HCT116 (cell line): ENCODE measurements around the gene FOXB2. TPM values are rescaled to one million over a fixed set of nuclear protein-coding genes. Genes with fewer than 3 reads are reported as not detected.

ENCODE experiments used
- ATAC-seq: fragments of 200-7000 bp; cut with Tn5 transposase; 2 replicates; pipeline ENCODE4 v1.9.1; 2020; ENCODE audit warnings: mild to moderate bottlenecking, moderate library complexity
- BruUV-seq: library from RNA; stranded (reverse); fragments of 400-500 nt; replicated peaks from 2 replicates; lab custom pipeline; 2021; lab: Mats Ljungman, UMichigan
- CTCF ChIA-PET: fragments of 300-600 bp; sonication (Branson Sonifier 250); formaldehyde crosslinking; loops from one replicate; lab custom pipeline; 2021; ENCODE audit warnings: antibody characterized with exemption; lab: Charles Lee
- POLR2A ChIA-PET: fragments of 300-600, 350-600 bp; sonication (Branson Sonifier 250); formaldehyde crosslinking; loops from one replicate; lab custom pipeline; 2021; ENCODE audit warnings: antibody characterized with exemption; lab: Charles Lee
- RAD21 ChIA-PET, 2 experiments: fragments of 300-600 bp; sonication (Branson Sonifier 250); formaldehyde crosslinking; loops; one replicate each; lab custom pipeline; 2023; ENCODE audit warnings: low total read pairs in 2 of 2; ENCODE audit not compliant: uncharacterized antibody in 2 of 2, unreplicated experiment in 2 of 2, low non-redundant PET in 1 of 2; lab: Charles Lee
- DNase-seq: peaks from one replicate; pipeline ENCODE4 v3.0.0-alpha.2; 2010; ENCODE audit warnings: low read depth, low spot score
- H2AFZ ChIP-seq: fragments of 200-600 bp; shearing (Covaris generic), sonication (generic); 2 replicates; pipeline ENCODE4 v1.6.1; 2017; ENCODE audit warnings: low read depth, mixed run types, mixed read lengths, antibody characterized with exemption, low read length; ENCODE audit not compliant: poor library complexity, severe bottlenecking
- H3K27ac ChIP-seq: 2 replicates; pipeline ENCODE4 v1.5.1; 2012; ENCODE audit warnings: low read depth, low read length
- H3K27me3 ChIP-seq: fragments of 200-600 bp; sonication (generic); 2 replicates; pipeline ENCODE4 v1.6.1; 2016; ENCODE audit warnings: mixed run types, low read length, mixed read lengths; ENCODE audit not compliant: insufficient read depth
- H3K36me3 ChIP-seq, 2 experiments: fragments of 200-500 bp in 1 of 2; fragments of 200-600 bp in 1 of 2; sonication (Bioruptor generic) in 1 of 2; sonication (generic) in 1 of 2; 2 replicates each; pipeline versions ENCODE4 v1.5.1 to v1.6.1; 2014 to 2016; ENCODE audit warnings: low read length in 2 of 2, inconsistent platforms in 1 of 2, mixed read lengths in 1 of 2, mixed run types in 1 of 2; ENCODE audit not compliant: insufficient read depth in 2 of 2, control insufficient read depth in 1 of 2
- H3K4me1 ChIP-seq, 2 experiments: fragments of 200-600 bp in 1 of 2; sonication (generic) in 1 of 2; 2 replicates each; pipeline versions ENCODE4 v1.5.1 to v1.6.1; 2012 to 2017; ENCODE audit warnings: low read length in 2 of 2, inconsistent platforms in 1 of 2, mild to moderate bottlenecking in 1 of 2, mixed read lengths in 1 of 2, mixed run types in 1 of 2, moderate library complexity in 1 of 2; ENCODE audit not compliant: insufficient read depth in 2 of 2, control insufficient read depth in 1 of 2
- H3K4me2 ChIP-seq: fragments of 200-600 bp; sonication (generic); 2 replicates; pipeline ENCODE4 v1.6.1; 2017; ENCODE audit warnings: mixed run types, low read length, mixed read lengths
- H3K4me3 ChIP-seq, 2 experiments: fragments of 200-600 bp in 1 of 2; sonication (generic) in 1 of 2; replicated peaks in 1 of 2; 2 replicates each; pipeline ENCODE4 v1.5.1; 2011 to 2016; ENCODE audit warnings: low read length in 2 of 2, control low read depth in 1 of 2, low read depth in 1 of 2, mild to moderate bottlenecking in 1 of 2, mixed read lengths in 1 of 2, mixed run types in 1 of 2
- H3K79me2 ChIP-seq: fragments of 200-600 bp; sonication (generic); 2 replicates; pipeline ENCODE4 v1.6.1; 2017; ENCODE audit warnings: mild to moderate bottlenecking, mixed run types, low read length, moderate library complexity, mixed read lengths; ENCODE audit not compliant: insufficient read depth
- H3K9ac ChIP-seq: fragments of 200-600 bp; sonication (generic); 2 replicates; pipeline ENCODE4 v1.6.1; 2016; ENCODE audit warnings: low read length, mixed read lengths
- H3K9me2 ChIP-seq: fragments of 200-600 bp; sonication (generic), shearing (Covaris generic); 2 replicates; pipeline ENCODE4 v1.6.1; 2017; ENCODE audit warnings: mixed run types, mild to moderate bottlenecking, moderate library complexity; ENCODE audit not compliant: insufficient read depth
- H3K9me3 ChIP-seq, 2 experiments: fragments of 200-500 bp in 1 of 2; fragments of 200-600 bp in 1 of 2; sonication (Bioruptor generic) in 1 of 2; sonication (generic) in 1 of 2; 2 replicates each; pipeline ENCODE4 v1.6.1; 2014 to 2017; ENCODE audit warnings: low read length in 2 of 2, mixed read lengths in 2 of 2, inconsistent platforms in 1 of 2, low read depth in 1 of 2, mild to moderate bottlenecking in 1 of 2, mixed run types in 1 of 2, moderate library complexity in 1 of 2; ENCODE audit not compliant: control insufficient read depth in 1 of 2, insufficient read depth in 1 of 2
- H4K20me1 ChIP-seq: fragments of 200-600 bp; sonication (generic), shearing (Covaris generic); 2 replicates; pipeline ENCODE4 v1.6.1; 2017; ENCODE audit warnings: mixed run types, mild to moderate bottlenecking, moderate library complexity; ENCODE audit not compliant: insufficient read depth
- CEBPB ChIP-seq: IDR thresholded peaks from 2 replicates; pipeline ENCODE4 v1.6.1; 2012; ENCODE audit warnings: low read depth
- EZH2 ChIP-seq: fragments of 200-600 bp; sonication (generic); IDR thresholded peaks from 2 replicates; pipeline ENCODE4 v1.6.1; 2017; ENCODE audit warnings: antibody characterized with exemption, mixed run types
- ZFX ChIP-seq: fragments of 450-650 bp; IDR thresholded peaks from 2 replicates; pipeline ENCODE4 v1.6.1; 2017
- ZNF274 ChIP-seq: fragments of 200-500 bp; sonication (Bioruptor generic); IDR thresholded peaks from 2 replicates; pipeline ENCODE4 v1.6.1; 2014; ENCODE audit warnings: mild to moderate bottlenecking, low read depth, low read length, inconsistent platforms
- intact Hi-C: fragments of 100-400 bp; cut with micrococcal nuclease; formaldehyde crosslinking; loops from 2 replicates; pipeline ENCODE4 v1.10.0; 2022
- total RNA-seq: library from RNA; stranded (reverse); gene quantifications from one replicate; pipeline ENCODE4 v1.2.1, GENCODE V29; 2021; ENCODE audit not compliant: unreplicated experiment
- TF ChIP-seq, protein P1 (sequence below), 3 experiments: fragments of 200-600 bp in 1 of 3; sonication (generic) in 1 of 3; IDR thresholded peaks in 2 of 3; conservative IDR thresholded peaks in 1 of 3; 2 replicates each; pipeline ENCODE4 v1.5.1; 2012 to 2017; ENCODE audit warnings: low read depth in 2 of 3, low read length in 2 of 3, antibody characterized with exemption in 1 of 3, borderline replicate concordance in 1 of 3, control low read depth in 1 of 3, mild to moderate bottlenecking in 1 of 3, mixed read lengths in 1 of 3, mixed run types in 1 of 3, moderate library complexity in 1 of 3; ENCODE audit not compliant: insufficient read depth in 1 of 3

FOXB2 gene
- total RNA-seq, 1 experiment from 2014 or later = not detected

DNA sequence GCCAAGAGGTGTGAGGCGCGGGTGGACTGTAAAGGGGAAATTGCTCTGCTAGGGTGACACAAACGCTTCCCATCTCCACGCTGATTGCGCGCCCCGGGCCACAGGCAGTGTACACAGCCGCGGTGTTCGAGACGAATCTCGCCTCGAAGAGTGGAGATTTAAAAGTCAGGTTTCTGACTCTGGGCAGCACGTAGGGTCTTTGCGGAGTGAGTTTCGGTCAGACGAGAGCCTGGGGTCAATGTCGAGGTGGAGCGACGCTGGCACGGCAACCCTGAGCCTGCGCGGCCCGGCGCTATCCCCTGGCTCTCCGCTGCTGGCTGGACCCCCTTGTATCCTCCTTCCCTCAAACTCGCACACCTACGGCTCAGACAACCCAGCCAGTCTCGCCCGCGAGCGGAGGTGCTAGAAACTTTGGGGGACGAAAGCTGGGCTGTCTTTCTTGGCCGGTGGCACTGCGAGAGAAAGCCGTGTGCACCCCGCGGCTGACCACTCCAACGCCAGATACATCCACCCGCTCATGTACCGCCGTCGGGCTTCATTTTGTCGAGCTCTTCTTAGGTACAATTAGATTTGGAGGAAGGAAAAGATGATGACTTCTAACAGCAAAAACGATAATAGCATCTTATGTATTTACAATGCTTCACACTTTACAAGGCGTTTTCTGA lies 5.4 kb upstream of the FOXB2 start:
- H3K27me3 ChIP-seq = no peaks in the 10 kb centered on the region
- no peaks in the 10 kb centered on the region for H3K9me2 ChIP-seq
- H2AFZ ChIP-seq = no peak overlapping the region
- no peaks in the 10 kb centered on the region for H4K20me1 ChIP-seq
- H3K79me2 ChIP-seq = no peaks in the 10 kb centered on the region
- ATAC-seq (no peak), DNase-seq (no peak)
- CTCF ChIA-PET = no interaction called here
- BruUV-seq = no TSS peak
- H3K4me1 ChIP-seq = peaks cover 4 to 11% of the 10 kb centered on the region in 2 experiments; a peak in 3 of 4 replicates
- H3K27ac ChIP-seq = no peak overlapping the region
- intact Hi-C loops = loop anchor here (2.0 to 5.0 kb wide), 3 partner anchors 48 to 202 kb away; no protein-coding TSS in a partner anchor
- no peak overlapping the region for H3K9ac ChIP-seq
- no peak overlapping the region for H3K4me3 ChIP-seq
- H3K36me3 ChIP-seq = no peaks in the 10 kb centered on the region
- RAD21 ChIA-PET = no interaction called here
- H3K4me2 ChIP-seq = no peak overlapping the region
- no peak for TF ChIP-seq ZFX
- no peak for TF ChIP-seq ZNF274
- TF ChIP-seq EZH2 = no peak
- POLR2A ChIA-PET = no interaction called here
- no peaks in the 10 kb centered on the region for H3K9me3 ChIP-seq

DNA sequence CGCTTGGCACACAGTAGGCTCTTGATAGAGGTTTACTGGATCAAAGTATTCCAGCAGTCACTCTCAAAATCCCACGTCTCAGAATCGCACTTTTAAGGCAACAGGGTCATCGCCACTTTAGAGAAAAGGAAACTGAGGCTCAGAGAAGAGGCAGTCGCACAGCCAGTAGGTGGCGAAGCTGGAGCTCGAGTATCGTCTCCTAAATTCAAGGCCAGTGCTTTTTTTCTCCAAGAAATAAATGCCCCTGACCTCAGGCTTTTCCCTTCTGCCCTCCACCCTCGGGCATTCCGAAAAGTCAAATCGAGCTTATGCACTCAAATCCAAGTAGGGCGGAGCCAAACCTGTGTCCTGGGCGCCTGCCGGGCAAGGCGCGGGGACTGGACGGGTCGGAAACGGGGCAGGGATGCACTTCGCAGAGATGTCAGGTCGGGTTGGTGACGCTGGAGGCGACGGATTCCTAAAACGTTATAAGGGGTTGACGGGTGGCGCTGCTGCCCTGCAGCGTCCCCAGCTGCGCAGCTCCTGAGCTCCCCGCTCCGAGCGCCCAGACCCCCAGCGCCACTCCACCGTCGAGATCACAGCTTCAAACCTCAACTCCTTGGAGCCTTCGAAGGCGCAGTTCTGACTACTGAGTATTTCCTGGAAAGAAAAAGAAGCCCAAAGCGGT lies 4.7 kb upstream of the FOXB2 start:
- RAD21 ChIA-PET = no interaction called here
- CTCF ChIA-PET = no interaction called here
- no peak overlapping the region for H3K27ac ChIP-seq
- intact Hi-C loops = loop anchor here (2.0 to 5.0 kb wide), 3 partner anchors 48 to 202 kb away; no protein-coding TSS in a partner anchor
- H3K9ac ChIP-seq = no peak overlapping the region
- DNase-seq = no peak
- H3K9me3 ChIP-seq = no peaks in the 10 kb centered on the region
- H2AFZ ChIP-seq = no peak overlapping the region
- H3K4me2 ChIP-seq = no peak overlapping the region
- no peak for ATAC-seq
- H3K4me3 ChIP-seq = no peak overlapping the region
- POLR2A ChIA-PET = no interaction called here
- H3K79me2 ChIP-seq = no peaks in the 10 kb centered on the region
- H3K27me3 ChIP-seq = no peaks in the 10 kb centered on the region
- BruUV-seq = no TSS peak
- TF ChIP-seq CEBPB = no peak
- TF ChIP-seq, protein P1, sequence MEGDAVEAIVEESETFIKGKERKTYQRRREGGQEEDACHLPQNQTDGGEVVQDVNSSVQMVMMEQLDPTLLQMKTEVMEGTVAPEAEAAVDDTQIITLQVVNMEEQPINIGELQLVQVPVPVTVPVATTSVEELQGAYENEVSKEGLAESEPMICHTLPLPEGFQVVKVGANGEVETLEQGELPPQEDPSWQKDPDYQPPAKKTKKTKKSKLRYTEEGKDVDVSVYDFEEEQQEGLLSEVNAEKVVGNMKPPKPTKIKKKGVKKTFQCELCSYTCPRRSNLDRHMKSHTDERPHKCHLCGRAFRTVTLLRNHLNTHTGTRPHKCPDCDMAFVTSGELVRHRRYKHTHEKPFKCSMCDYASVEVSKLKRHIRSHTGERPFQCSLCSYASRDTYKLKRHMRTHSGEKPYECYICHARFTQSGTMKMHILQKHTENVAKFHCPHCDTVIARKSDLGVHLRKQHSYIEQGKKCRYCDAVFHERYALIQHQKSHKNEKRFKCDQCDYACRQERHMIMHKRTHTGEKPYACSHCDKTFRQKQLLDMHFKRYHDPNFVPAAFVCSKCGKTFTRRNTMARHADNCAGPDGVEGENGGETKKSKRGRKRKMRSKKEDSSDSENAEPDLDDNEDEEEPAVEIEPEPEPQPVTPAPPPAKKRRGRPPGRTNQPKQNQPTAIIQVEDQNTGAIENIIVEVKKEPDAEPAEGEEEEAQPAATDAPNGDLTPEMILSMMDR (IDR thresholded peaks at IDR 0.05 in 2 of 3, conservative IDR thresholded peaks at IDR 0.05 in 1 of 3; ENCODE audit: borderline replicate concordance in 1 of 3, insufficient read depth in 1 of 3, low read depth in 2 of 3, low read length in 2 of 3) = peak in 2 of 3 experiments; percentile 19 to 26; a peak in 1 of 6 replicates
- H3K36me3 ChIP-seq = no peaks in the 10 kb centered on the region
- no peaks in the 10 kb centered on the region for H3K9me2 ChIP-seq
- peaks cover 4 to 11% of the 10 kb centered on the region in 2 experiments; a peak in 3 of 4 replicates for H3K4me1 ChIP-seq
- no peaks in the 10 kb centered on the region for H4K20me1 ChIP-seq
